HEK293 (cell line): ENCODE results near the gene RARS1.

Experiments
- CTCF ChIA-PET: fragments of 350-600 bp; formaldehyde crosslinking; extraction: SDS; loops from one replicate; lab custom pipeline; 2021; ENCODE audit warnings: antibody characterized with exemption; lab: Yijun Ruan, JAX
- POLR2A ChIA-PET: fragments of 300-600 bp; formaldehyde crosslinking; extraction: SDS; loops from one replicate; lab custom pipeline; 2020; ENCODE audit warnings: antibody characterized with exemption, inconsistent platforms; lab: Yijun Ruan, JAX
- H3K27ac ChIP-seq: fragments of 200-500 bp; sonication (Bioruptor generic); 2 replicates; pipeline ENCODE4 v1.5.1; 2014; ENCODE audit warnings: low read depth, low read length, control low read depth, inconsistent platforms; ENCODE audit errors: extremely low read depth
- H3K36me3 ChIP-seq, 2 experiments: fragments of 200-500 bp in 1 of 2; sonication (Bioruptor generic) in 1 of 2; 1 replicate in 1 of 2; 2 replicates in 1 of 2; pipeline ENCODE4 v1.5.1; 2014 to 2017; ENCODE audit warnings: inconsistent platforms in 2 of 2, low read length in 2 of 2; ENCODE audit not compliant: control insufficient read depth in 2 of 2, insufficient read depth in 1 of 2
- H3K4me1 ChIP-seq: fragments of 200-500 bp; sonication (Bioruptor generic); 2 replicates; pipeline ENCODE4 v1.5.1; 2014; ENCODE audit warnings: mild to moderate bottlenecking, low read length, inconsistent platforms; ENCODE audit not compliant: control insufficient read depth, insufficient read depth
- H3K4me3 ChIP-seq: 2 replicates; pipeline ENCODE4 v1.5.1; 2011; ENCODE audit warnings: low read depth, mild to moderate bottlenecking, control low read depth, low read length, moderate library complexity
- H3K9me3 ChIP-seq: fragments of 200-500 bp; sonication (Bioruptor generic); 2 replicates; pipeline ENCODE4 v1.5.1; 2014; ENCODE audit warnings: low read depth, low read length, inconsistent platforms; ENCODE audit not compliant: control insufficient read depth, insufficient read depth
- KLF10 ChIP-seq: fragments of 450-650 bp; IDR thresholded peaks from 2 replicates; pipeline ENCODE4 v1.5.1; 2018; ENCODE audit warnings: missing biosample characterization, mild to moderate bottlenecking, missing genetic modification characterization
- SP3 ChIP-seq: fragments of 450-650 bp; formaldehyde crosslinking; IDR thresholded peaks from 2 replicates; pipeline ENCODE4 v1.5.1; 2016; ENCODE audit warnings: missing biosample characterization, missing genetic modification characterization
- SP7 ChIP-seq: fragments of 450-650 bp; formaldehyde crosslinking; IDR thresholded peaks from 2 replicates; pipeline ENCODE4 v1.5.1; 2016; ENCODE audit warnings: missing biosample characterization, missing genetic modification characterization
- WT1 ChIP-seq: fragments of 450-650 bp; formaldehyde crosslinking; IDR thresholded peaks from 2 replicates; pipeline ENCODE4 v1.5.1; 2016; ENCODE audit warnings: missing biosample characterization, missing genetic modification characterization
- ZBTB17 ChIP-seq: fragments of 450-650 bp; formaldehyde crosslinking; IDR thresholded peaks from 2 replicates; pipeline ENCODE4 v1.5.1; 2016; ENCODE audit warnings: missing biosample characterization, missing genetic modification characterization
- ZBTB20 ChIP-seq: fragments of 450-650 bp; formaldehyde crosslinking; IDR thresholded peaks from 2 replicates; pipeline ENCODE4 v1.5.1; 2016; ENCODE audit warnings: missing biosample characterization, missing genetic modification characterization
- ZBTB21 ChIP-seq: fragments of 450-650 bp; formaldehyde crosslinking; IDR thresholded peaks from 2 replicates; pipeline ENCODE4 v1.5.1; 2017; ENCODE audit warnings: missing biosample characterization, missing genetic modification characterization
- ZNF112 ChIP-seq: fragments of 450-650 bp; formaldehyde crosslinking; IDR thresholded peaks from 2 replicates; pipeline ENCODE4 v1.5.0; 2017; ENCODE audit warnings: missing biosample characterization, missing genetic modification characterization
- ZNF214 ChIP-seq: fragments of 450-650 bp; formaldehyde crosslinking; IDR thresholded peaks from 2 replicates; pipeline ENCODE4 v1.5.1; 2017; ENCODE audit warnings: missing biosample characterization, mild to moderate bottlenecking, missing genetic modification characterization, borderline replicate concordance
- ZNF248 ChIP-seq: fragments of 450-650 bp; formaldehyde crosslinking; IDR thresholded peaks from 2 replicates; pipeline ENCODE4 v1.5.1; 2017; ENCODE audit warnings: missing biosample characterization, missing genetic modification characterization
- ZNF292 ChIP-seq: fragments of 450-650 bp; formaldehyde crosslinking; IDR thresholded peaks from 2 replicates; pipeline ENCODE4 v1.5.1; 2016; ENCODE audit warnings: low read depth, missing biosample characterization, missing genetic modification characterization, borderline replicate concordance
- ZNF48 ChIP-seq: fragments of 450-650 bp; formaldehyde crosslinking; IDR thresholded peaks from 2 replicates; pipeline ENCODE4 v1.5.1; 2016; ENCODE audit warnings: missing biosample characterization, missing genetic modification characterization
- ZNF501 ChIP-seq: fragments of 450-650 bp; formaldehyde crosslinking; IDR thresholded peaks from 2 replicates; pipeline ENCODE4 v1.5.1; 2016; ENCODE audit warnings: missing biosample characterization, missing genetic modification characterization
- ZNF521 ChIP-seq: fragments of 450-650 bp; formaldehyde crosslinking; IDR thresholded peaks from 2 replicates; pipeline ENCODE4 v1.5.1; 2017; ENCODE audit warnings: missing biosample characterization, mild to moderate bottlenecking, missing genetic modification characterization
- ZNF544 ChIP-seq: fragments of 450-650 bp; formaldehyde crosslinking; IDR thresholded peaks from 2 replicates; pipeline ENCODE4 v1.5.0; 2017; ENCODE audit warnings: missing biosample characterization, missing genetic modification characterization
- ZNF558 ChIP-seq: fragments of 450-650 bp; formaldehyde crosslinking; IDR thresholded peaks from 2 replicates; pipeline ENCODE4 v1.5.1; 2016; ENCODE audit warnings: missing biosample characterization, missing genetic modification characterization
- ZNF707 ChIP-seq: fragments of 450-650 bp; formaldehyde crosslinking; IDR thresholded peaks from 2 replicates; pipeline ENCODE4 v1.5.1; 2016; ENCODE audit warnings: missing biosample characterization, missing genetic modification characterization
- ZSCAN23 ChIP-seq: fragments of 450-650 bp; formaldehyde crosslinking; IDR thresholded peaks from 2 replicates; pipeline ENCODE4 v1.5.1; 2016; ENCODE audit warnings: missing biosample characterization, missing genetic modification characterization
- ZSCAN30 ChIP-seq: fragments of 450-650 bp; IDR thresholded peaks from 2 replicates; pipeline ENCODE4 v1.5.1; 2018; ENCODE audit warnings: missing biosample characterization, mild to moderate bottlenecking, missing genetic modification characterization, moderate library complexity
- TF ChIP-seq, protein P1 (sequence below): fragments of 450-650 bp; formaldehyde crosslinking; IDR thresholded peaks from 2 replicates; pipeline ENCODE4 v1.5.1; 2016; ENCODE audit warnings: missing biosample characterization, missing genetic modification characterization
- TF ChIP-seq, protein P2 (sequence below): fragments of 450-650 bp; formaldehyde crosslinking; IDR thresholded peaks from 2 replicates; pipeline ENCODE4; 2016; ENCODE audit warnings: missing biosample characterization, missing genetic modification characterization

Gene RARS1

DNA sequence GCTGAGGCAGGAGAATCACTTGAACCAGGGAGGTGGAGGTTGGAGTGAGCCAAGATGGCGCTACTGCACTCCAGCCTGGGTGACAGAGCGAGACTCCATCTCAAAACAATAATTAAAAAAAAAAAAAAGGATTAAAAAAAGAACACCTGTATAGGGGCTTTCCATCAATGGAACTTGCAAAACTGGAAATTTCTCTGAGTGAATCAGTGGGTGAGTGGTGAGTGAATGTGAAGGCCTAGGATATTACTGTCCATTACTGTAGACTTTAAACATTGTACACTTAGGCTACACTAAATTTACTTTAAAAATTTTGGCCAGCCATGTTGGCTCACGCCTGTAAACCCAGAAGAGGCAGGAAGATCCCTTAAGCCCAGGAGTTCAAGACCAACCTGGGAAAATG, 5.7 kb upstream of the RARS1 start:
- Histone ChIP-seq H3K27ac (no peak overlapping the region), H3K36me3 (no peaks in the 10 kb centered on the region), H3K4me3 (no peak overlapping the region), H3K9me3 (no peaks in the 10 kb centered on the region), H3K4me1 (no peaks in the 10 kb centered on the region)
- ChIA-PET CTCF (no interaction called here), POLR2A (no interaction called here)
- TF ChIP-seq, protein P1, sequence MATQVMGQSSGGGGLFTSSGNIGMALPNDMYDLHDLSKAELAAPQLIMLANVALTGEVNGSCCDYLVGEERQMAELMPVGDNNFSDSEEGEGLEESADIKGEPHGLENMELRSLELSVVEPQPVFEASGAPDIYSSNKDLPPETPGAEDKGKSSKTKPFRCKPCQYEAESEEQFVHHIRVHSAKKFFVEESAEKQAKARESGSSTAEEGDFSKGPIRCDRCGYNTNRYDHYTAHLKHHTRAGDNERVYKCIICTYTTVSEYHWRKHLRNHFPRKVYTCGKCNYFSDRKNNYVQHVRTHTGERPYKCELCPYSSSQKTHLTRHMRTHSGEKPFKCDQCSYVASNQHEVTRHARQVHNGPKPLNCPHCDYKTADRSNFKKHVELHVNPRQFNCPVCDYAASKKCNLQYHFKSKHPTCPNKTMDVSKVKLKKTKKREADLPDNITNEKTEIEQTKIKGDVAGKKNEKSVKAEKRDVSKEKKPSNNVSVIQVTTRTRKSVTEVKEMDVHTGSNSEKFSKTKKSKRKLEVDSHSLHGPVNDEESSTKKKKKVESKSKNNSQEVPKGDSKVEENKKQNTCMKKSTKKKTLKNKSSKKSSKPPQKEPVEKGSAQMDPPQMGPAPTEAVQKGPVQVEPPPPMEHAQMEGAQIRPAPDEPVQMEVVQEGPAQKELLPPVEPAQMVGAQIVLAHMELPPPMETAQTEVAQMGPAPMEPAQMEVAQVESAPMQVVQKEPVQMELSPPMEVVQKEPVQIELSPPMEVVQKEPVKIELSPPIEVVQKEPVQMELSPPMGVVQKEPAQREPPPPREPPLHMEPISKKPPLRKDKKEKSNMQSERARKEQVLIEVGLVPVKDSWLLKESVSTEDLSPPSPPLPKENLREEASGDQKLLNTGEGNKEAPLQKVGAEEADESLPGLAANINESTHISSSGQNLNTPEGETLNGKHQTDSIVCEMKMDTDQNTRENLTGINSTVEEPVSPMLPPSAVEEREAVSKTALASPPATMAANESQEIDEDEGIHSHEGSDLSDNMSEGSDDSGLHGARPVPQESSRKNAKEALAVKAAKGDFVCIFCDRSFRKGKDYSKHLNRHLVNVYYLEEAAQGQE (tag by site-specific recombination) = no peak
- TF ChIP-seq ZBTB17 (tag by site-specific recombination) (no peak), ZNF501 (tag by site-specific recombination) (no peak), ZNF521 (tag by site-specific recombination) (no peak), ZNF248 (tag by site-specific recombination) (no peak), SP7 (tag by site-specific recombination) (no peak), ZNF707 (no peak), ZNF112 (tag by site-specific recombination) (no peak), ZNF558 (tag by site-specific recombination) (no peak), KLF10 (tag by site-specific recombination) (no peak), ZNF292 (tag by site-specific recombination) (no peak)
- TF ChIP-seq, protein P2, sequence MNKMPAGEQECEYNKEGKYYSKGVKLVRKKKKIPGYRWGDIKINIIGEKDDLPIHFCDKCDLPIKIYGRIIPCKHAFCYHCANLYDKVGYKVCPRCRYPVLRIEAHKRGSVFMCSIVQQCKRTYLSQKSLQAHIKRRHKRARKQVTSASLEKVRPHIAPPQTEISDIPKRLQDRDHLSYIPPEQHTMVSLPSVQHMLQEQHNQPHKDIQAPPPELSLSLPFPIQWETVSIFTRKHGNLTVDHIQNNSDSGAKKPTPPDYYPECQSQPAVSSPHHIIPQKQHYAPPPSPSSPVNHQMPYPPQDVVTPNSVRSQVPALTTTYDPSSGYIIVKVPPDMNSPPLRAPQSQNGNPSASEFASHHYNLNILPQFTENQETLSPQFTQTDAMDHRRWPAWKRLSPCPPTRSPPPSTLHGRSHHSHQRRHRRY = no peak

DNA sequence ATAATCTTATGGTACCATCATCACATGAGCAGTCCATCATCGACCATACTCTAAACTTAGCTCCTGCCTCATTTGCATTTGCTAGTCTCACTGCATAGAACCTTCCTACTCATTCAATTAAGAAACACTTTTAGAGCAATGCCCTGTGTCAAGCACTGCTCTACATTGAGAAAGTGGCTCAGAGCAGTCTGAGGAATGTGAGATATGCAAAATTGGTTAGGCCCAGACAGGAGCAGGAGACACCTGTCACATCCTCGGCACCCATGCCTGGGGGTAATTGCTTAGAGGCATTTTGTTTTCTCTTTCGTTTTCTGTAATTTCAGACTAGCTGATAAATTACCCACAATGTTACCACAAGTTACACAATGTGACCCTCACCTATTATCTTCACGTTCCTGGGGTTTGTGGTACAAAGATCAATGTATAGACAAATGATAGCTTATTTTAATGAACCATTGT, 4.9 kb upstream of the RARS1 start:
- H3K9me3 ChIP-seq = no peaks in the 10 kb centered on the region
- no peaks in the 10 kb centered on the region for H3K4me1 ChIP-seq
- POLR2A ChIA-PET = interaction anchor here (0.6 kb wide), 1 partner anchor 41 kb away, joined by 4 read pairs; no protein-coding TSS in a partner anchor
- no peak overlapping the region for H3K4me3 ChIP-seq
- H3K27ac ChIP-seq = no peak overlapping the region
- CTCF ChIA-PET = interaction anchor here (0.7 kb wide), 1 partner anchor 186 kb away, joined by 3 read pairs; no protein-coding TSS in a partner anchor
- H3K36me3 ChIP-seq = no peaks in the 10 kb centered on the region
- TF ChIP-seq ZNF214 (tag by site-specific recombination) (no peak), SP3 (tag by site-specific recombination) (no peak), WT1 (tag by site-specific recombination) (no peak)

DNA sequence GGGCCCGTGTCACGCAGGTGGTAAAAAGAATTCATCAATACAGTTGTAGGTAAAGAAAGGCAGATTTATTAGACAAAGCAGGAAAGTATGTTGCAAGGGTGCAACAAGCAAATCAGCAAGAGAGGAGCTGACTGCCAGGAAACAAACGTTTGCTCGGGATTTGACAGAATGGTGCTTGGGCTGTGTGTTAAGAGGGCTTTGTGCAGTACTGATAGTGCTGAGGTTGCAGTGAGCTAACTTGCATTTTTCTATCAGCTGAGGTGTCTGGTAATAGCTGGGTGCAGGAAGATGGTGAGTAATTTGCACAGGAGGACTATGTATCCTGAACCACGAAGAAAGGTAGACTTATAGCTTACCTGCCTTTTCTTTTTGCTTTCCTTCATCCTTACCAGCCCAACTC, 3.9 kb upstream of the RARS1 start:
- ChIA-PET POLR2A (interaction anchor here (0.6 kb wide), 1 partner anchor 212 kb away, joined by 3 read pairs; no protein-coding TSS in a partner anchor), CTCF (interaction anchor here (0.6 kb wide), 1 partner anchor 10 kb away, joined by 3 read pairs; no protein-coding TSS in a partner anchor)
- Histone ChIP-seq H3K4me3 (no peak overlapping the region), H3K36me3 (no peaks in the 10 kb centered on the region), H3K27ac (no peak overlapping the region), H3K4me1 (no peaks in the 10 kb centered on the region), H3K9me3 (no peaks in the 10 kb centered on the region)
- TF ChIP-seq ZSCAN23 (tag by site-specific recombination) (no peak), ZNF544 (tag by site-specific recombination) (no peak), ZBTB20 (tag by site-specific recombination) (no peak), ZNF48 (no peak), ZBTB21 (no peak), ZSCAN30 (no peak)
